Activated gamma-delta T cell treated with Interleukin-2 at 50 U/mL for 16 hours (primary cell): ENCODE data around the gene FBXW2.
A peak's percentile ranks its signal among the peaks of the same experiment; 100 is the strongest.

ENCODE experiments used
- DNase-seq: peaks from one replicate; pipeline ENCODE4 v3.0.0-alpha.2; 2020

The FBXW2 gene

GRCh38 chr9:120713257-120714087 lies 79.7 kb downstream of the FBXW2 start:
- DNase-seq, result peak; percentile 12

GRCh38 chr9:120712539-120713031 lies 80.6 kb downstream of the FBXW2 start:
- DNase-seq, result no peak

GRCh38 chr9:120711841-120712538 lies 81.2 kb downstream of the FBXW2 start:
- no peak for DNase-seq

- DNase-seq, result no peak
Observed at GRCh38 chr9:120711354-120711753, 81.9 kb downstream of the FBXW2 start.

- DNase-seq, result peak; percentile 30
Observed at GRCh38 chr9:120710110-120710981, 82.9 kb downstream of the FBXW2 start.

- no peak for DNase-seq
Observed at GRCh38 chr9:120708526-120709224, 84.5 kb downstream of the FBXW2 start.

GRCh38 chr9:120707170-120707569 lies 86.0 kb downstream of the FBXW2 start:
- no peak for DNase-seq
